Nephron progenitor cell (in vitro differentiated cells): ENCODE data around the gene NDRG3.
"Not testable (repeated sequence)": the region's sequence is repeated elsewhere in the genome, so short reads cannot be mapped to it uniquely, and the experiment has no call there.

Experiments used
- DNase-seq: peaks from one replicate; pipeline ENCODE4 v3.0.0; 2021
- H3K27ac Mint-ChIP-seq: 2 replicates; pipeline ENCODE4 v1.8.0; 2021; ENCODE audit warnings: mild to moderate bottlenecking, moderate library complexity, mixed read lengths
- H3K27me3 Mint-ChIP-seq: 2 replicates; pipeline ENCODE4 v1.8.0; 2021; ENCODE audit warnings: mild to moderate bottlenecking, low read depth, mixed read lengths; ENCODE audit not compliant: poor library complexity
- H3K36me3 Mint-ChIP-seq: 2 replicates; pipeline ENCODE4 v1.8.0; 2021; ENCODE audit warnings: low read depth, mixed read lengths
- H3K4me1 Mint-ChIP-seq: 2 replicates; pipeline ENCODE4 v1.8.0; 2021; ENCODE audit warnings: mixed read lengths
- H3K4me3 Mint-ChIP-seq: 2 replicates; pipeline ENCODE4 v1.8.0; 2021; ENCODE audit warnings: mild to moderate bottlenecking, moderate library complexity, mixed read lengths
- H3K9me3 Mint-ChIP-seq: 2 replicates; pipeline ENCODE4 v1.8.0; 2021; ENCODE audit warnings: mild to moderate bottlenecking, moderate library complexity, mixed read lengths
- CTCF ChIP-seq: fragments of 200-600 bp; sonication (generic); IDR thresholded peaks from 2 replicates; pipeline ENCODE4 v1.5.0; 2021; ENCODE audit warnings: antibody characterized with exemption

NDRG3 gene

GRCh38 chr20:36712775-36713174 lies 33.1 kb downstream of the NDRG3 start:
- no peak for DNase-seq
- Mint-ChIP-seq H3K4me1 (no peaks in the 10 kb centered on the region), H3K9me3 (no peaks in the 10 kb centered on the region), H3K4me3 (no peak overlapping the region), H3K27me3 (peaks cover under 1% of the 10 kb centered on the region), H3K36me3 (no peaks in the 10 kb centered on the region), H3K27ac (peak overlapping the region; percentile 36)
- TF ChIP-seq CTCF, result no peak

GRCh38 chr20:36709126-36709525 lies 36.8 kb downstream of the NDRG3 start:
- Mint-ChIP-seq H3K4me1 (no peaks in the 10 kb centered on the region), H3K27me3 (no peaks in the 10 kb centered on the region), H3K4me3 (no peak overlapping the region), H3K36me3 (no peaks in the 10 kb centered on the region), H3K9me3 (no peaks in the 10 kb centered on the region), H3K27ac (no peak overlapping the region)
- DNase-seq, result no peak
- TF ChIP-seq CTCF, result no peak

- Mint-ChIP-seq H3K36me3 (no peaks in the 10 kb centered on the region), H3K4me3 (no peak overlapping the region), H3K9me3 (no peaks in the 10 kb centered on the region), H3K4me1 (peaks cover 19% of the 10 kb centered on the region), H3K27me3 (no peaks in the 10 kb centered on the region), H3K27ac (no peak overlapping the region)
- TF ChIP-seq CTCF, result no peak
- no peak for DNase-seq
Measured at GRCh38 chr20:36703530-36703929, 42.4 kb downstream of the NDRG3 start.

- H3K27ac Mint-ChIP-seq, result peak overlapping the region; percentile 70
- H3K4me3 Mint-ChIP-seq, result no peak overlapping the region
- TF ChIP-seq CTCF, result no peak
- no peak for DNase-seq
- peaks cover 11% of the 10 kb centered on the region for H3K36me3 Mint-ChIP-seq
- peaks cover 13% of the 10 kb centered on the region for H3K9me3 Mint-ChIP-seq
- H3K4me1 Mint-ChIP-seq, result peaks cover 19% of the 10 kb centered on the region
- H3K27me3 Mint-ChIP-seq, result peaks cover 4% of the 10 kb centered on the region
Measured at GRCh38 chr20:36700438-36700837, 45.5 kb downstream of the NDRG3 start.

GRCh38 chr20:36695467-36695866 lies 50.4 kb downstream of the NDRG3 start:
- not testable (repeated sequence) for H3K27ac Mint-ChIP-seq, DNase-seq, H3K4me3 Mint-ChIP-seq, H3K27me3 Mint-ChIP-seq
- H3K9me3 Mint-ChIP-seq, result peaks cover 18% of the 10 kb centered on the region
- peaks cover 13% of the 10 kb centered on the region for H3K4me1 Mint-ChIP-seq
- peaks cover 22% of the 10 kb centered on the region for H3K36me3 Mint-ChIP-seq

- DNase-seq, result no peak
- Mint-ChIP-seq H3K4me1 (no peaks in the 10 kb centered on the region), H3K36me3 (peaks cover 18% of the 10 kb centered on the region), H3K27me3 (peaks cover 4% of the 10 kb centered on the region), H3K9me3 (no peaks in the 10 kb centered on the region), H3K4me3 (no peak overlapping the region), H3K27ac (peak overlapping the region; percentile 25)
- TF ChIP-seq CTCF, result no peak
Measured at GRCh38 chr20:36688630-36689029, 57.3 kb downstream of the NDRG3 start.
